HepG2 (cell line): Measurements from ENCODE around the gene SLC25A5. TPM values are rescaled to one million over a fixed set of nuclear protein-coding genes. Genes with fewer than 3 reads are reported as not detected.

Experiments used
- ATF2 ChIP-seq: sonication (generic); formaldehyde crosslinking; IDR thresholded peaks from 2 replicates; pipeline ENCODE4 v1.4.0; 2020; ENCODE audit warnings: missing genetic modification reagents
- DMAP1 ChIP-seq: IDR thresholded peaks from 2 replicates; pipeline ENCODE4 v1.6.1; 2016
- EP300 ChIP-seq, 3 experiments: sonication (generic) in 1 of 3; formaldehyde crosslinking in 1 of 3; IDR thresholded peaks; 2 replicates each; pipeline versions ENCODE4 v1.5.1 to v1.6.1; 2011 to 2020; ENCODE audit warnings: low read depth in 2 of 3, low read length in 2 of 3, borderline replicate concordance in 1 of 3, improper control_type of control experiment in 1 of 3, mild to moderate bottlenecking in 1 of 3, missing genetic modification reagents in 1 of 3, moderate library complexity in 1 of 3
- ETV6 ChIP-seq: sonication (generic); formaldehyde crosslinking; conservative IDR thresholded peaks from 2 replicates; pipeline ENCODE4 v1.4.0; 2020; ENCODE audit warnings: missing genetic modification reagents
- HOXA9 ChIP-seq: sonication (generic); formaldehyde crosslinking; IDR thresholded peaks from 2 replicates; pipeline ENCODE4 v1.8.1; 2022; ENCODE audit warnings: missing genetic modification reagents, mild to moderate bottlenecking, moderate library complexity, borderline replicate concordance
- KAT8 ChIP-seq: IDR thresholded peaks from 2 replicates; pipeline ENCODE4 v1.6.1; 2016; ENCODE audit warnings: missing genetic modification reagents, missing compliant biosample characterization
- MEF2D ChIP-seq: sonication (generic); formaldehyde crosslinking; IDR thresholded peaks from 2 replicates; pipeline ENCODE4 v1.5.1; 2020; ENCODE audit warnings: mild to moderate bottlenecking, missing genetic modification reagents
- SAP130 ChIP-seq: IDR thresholded peaks from 2 replicates; pipeline ENCODE4 v1.6.1; 2016; ENCODE audit warnings: low read depth
- TBX2 ChIP-seq: sonication (generic); formaldehyde crosslinking; IDR thresholded peaks from 2 replicates; pipeline ENCODE4 v1.5.0; 2020; ENCODE audit warnings: missing genetic modification reagents, mild to moderate bottlenecking, borderline replicate concordance
- TFDP2 ChIP-seq: sonication (generic); formaldehyde crosslinking; IDR thresholded peaks from 2 replicates; pipeline ENCODE4 v1.4.0; 2020; ENCODE audit warnings: missing genetic modification reagents
- ZBTB49 ChIP-seq: sonication (generic); formaldehyde crosslinking; IDR thresholded peaks from 2 replicates; pipeline ENCODE4 v1.4.0; 2020; ENCODE audit warnings: missing genetic modification reagents, borderline replicate concordance
- polyA plus RNA-seq, 8 experiments: library from polyadenylated mRNA; depleted of rRNA in 3 of 8; stranded (reverse) in 7 of 8; unstranded in 1 of 8; fragments of >200 nt; fragmentation: Illumina TruSeq in 4 of 8; extraction: Trizol in 4 of 8; gene quantifications; 2 replicates each; pipeline versions ENCODE4 v1.2.1 to v1.2.3, GENCODE V29; 2011 to 2016; ENCODE audit warnings: low read depth in 4 of 8, missing spikeins in 1 of 8, mixed read lengths in 1 of 8; ENCODE audit not compliant: insufficient read depth in 1 of 8
- total RNA-seq, 5 experiments: library from RNA; depleted of rRNA; stranded (reverse); fragments of >200 nt; fragmentation: Illumina TruSeq; extraction: Trizol; gene quantifications; 2 replicates each; pipeline ENCODE4 v1.2.3, GENCODE V29; 2016; ENCODE audit warnings: low read depth in 1 of 5
- TF ChIP-seq, protein P1 (sequence below): sonication (generic); formaldehyde crosslinking; conservative IDR thresholded peaks from 2 replicates; pipeline ENCODE4 v1.4.0; 2020; ENCODE audit warnings: mild to moderate bottlenecking, missing genetic modification reagents, moderate library complexity
- TF ChIP-seq, protein P2 (sequence below): sonication (generic); formaldehyde crosslinking; IDR thresholded peaks from 2 replicates; pipeline ENCODE4 v1.4.0; 2020; ENCODE audit warnings: mild to moderate bottlenecking, missing genetic modification reagents
- TF ChIP-seq, protein P3 (sequence below): IDR thresholded peaks from 2 replicates; pipeline ENCODE4 v1.6.1; 2012; ENCODE audit warnings: inconsistent platforms

The SLC25A5 gene
- total and polyA plus RNA-seq, 2 of the 13 experiments (the other 11 are each of a cell fraction or from before 2014, with no cell fraction given) = 300 to 402 TPM

- TF ChIP-seq, protein P1, sequence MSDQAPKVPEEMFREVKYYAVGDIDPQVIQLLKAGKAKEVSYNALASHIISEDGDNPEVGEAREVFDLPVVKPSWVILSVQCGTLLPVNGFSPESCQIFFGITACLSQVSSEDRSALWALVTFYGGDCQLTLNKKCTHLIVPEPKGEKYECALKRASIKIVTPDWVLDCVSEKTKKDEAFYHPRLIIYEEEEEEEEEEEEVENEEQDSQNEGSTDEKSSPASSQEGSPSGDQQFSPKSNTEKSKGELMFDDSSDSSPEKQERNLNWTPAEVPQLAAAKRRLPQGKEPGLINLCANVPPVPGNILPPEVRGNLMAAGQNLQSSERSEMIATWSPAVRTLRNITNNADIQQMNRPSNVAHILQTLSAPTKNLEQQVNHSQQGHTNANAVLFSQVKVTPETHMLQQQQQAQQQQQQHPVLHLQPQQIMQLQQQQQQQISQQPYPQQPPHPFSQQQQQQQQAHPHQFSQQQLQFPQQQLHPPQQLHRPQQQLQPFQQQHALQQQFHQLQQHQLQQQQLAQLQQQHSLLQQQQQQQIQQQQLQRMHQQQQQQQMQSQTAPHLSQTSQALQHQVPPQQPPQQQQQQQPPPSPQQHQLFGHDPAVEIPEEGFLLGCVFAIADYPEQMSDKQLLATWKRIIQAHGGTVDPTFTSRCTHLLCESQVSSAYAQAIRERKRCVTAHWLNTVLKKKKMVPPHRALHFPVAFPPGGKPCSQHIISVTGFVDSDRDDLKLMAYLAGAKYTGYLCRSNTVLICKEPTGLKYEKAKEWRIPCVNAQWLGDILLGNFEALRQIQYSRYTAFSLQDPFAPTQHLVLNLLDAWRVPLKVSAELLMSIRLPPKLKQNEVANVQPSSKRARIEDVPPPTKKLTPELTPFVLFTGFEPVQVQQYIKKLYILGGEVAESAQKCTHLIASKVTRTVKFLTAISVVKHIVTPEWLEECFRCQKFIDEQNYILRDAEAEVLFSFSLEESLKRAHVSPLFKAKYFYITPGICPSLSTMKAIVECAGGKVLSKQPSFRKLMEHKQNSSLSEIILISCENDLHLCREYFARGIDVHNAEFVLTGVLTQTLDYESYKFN (CRISPR knock-in tag) = peak; percentile 54; the same call in 1 of the 2 replicates
- TF ChIP-seq, protein P2, sequence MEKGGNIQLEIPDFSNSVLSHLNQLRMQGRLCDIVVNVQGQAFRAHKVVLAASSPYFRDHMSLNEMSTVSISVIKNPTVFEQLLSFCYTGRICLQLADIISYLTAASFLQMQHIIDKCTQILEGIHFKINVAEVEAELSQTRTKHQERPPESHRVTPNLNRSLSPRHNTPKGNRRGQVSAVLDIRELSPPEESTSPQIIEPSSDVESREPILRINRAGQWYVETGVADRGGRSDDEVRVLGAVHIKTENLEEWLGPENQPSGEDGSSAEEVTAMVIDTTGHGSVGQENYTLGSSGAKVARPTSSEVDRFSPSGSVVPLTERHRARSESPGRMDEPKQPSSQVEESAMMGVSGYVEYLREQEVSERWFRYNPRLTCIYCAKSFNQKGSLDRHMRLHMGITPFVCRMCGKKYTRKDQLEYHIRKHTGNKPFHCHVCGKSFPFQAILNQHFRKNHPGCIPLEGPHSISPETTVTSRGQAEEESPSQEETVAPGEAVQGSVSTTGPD (CRISPR knock-in tag) = no peak
- TF ChIP-seq DMAP1 (CRISPR knock-in tag) (peak; percentile 26; the same call in 1 of the 2 replicates), EP300 (IDR thresholded peaks at IDR 0.05; ENCODE audit: low read depth in 2 of 2, low read length in 2 of 2) (0 out of 4 replicates have a peak, but pooled peaks of 1 of the 2 experiments have one; percentile 8), EP300 (CRISPR knock-in tag; IDR thresholded peaks at IDR 0.05; ENCODE audit: borderline replicate concordance) (no peak), HOXA9 (CRISPR knock-in tag) (0 out of 2 replicates have a peak, but pooled peaks have one; percentile 24), TFDP2 (no peak), ZBTB49 (CRISPR knock-in tag) (no peak), TBX2 (CRISPR knock-in tag) (peak; percentile 68), SAP130 (CRISPR knock-in tag) (0 out of 2 replicates have a peak, but pooled peaks have one; percentile 21), ETV6 (CRISPR knock-in tag) (no peak), MEF2D (CRISPR knock-in tag) (0 out of 2 replicates have a peak, but pooled peaks have one; percentile 23), ATF2 (CRISPR knock-in tag) (peak; percentile 26; the same call in 1 of the 2 replicates), KAT8 (peak; percentile 30)
- TF ChIP-seq, protein P3, sequence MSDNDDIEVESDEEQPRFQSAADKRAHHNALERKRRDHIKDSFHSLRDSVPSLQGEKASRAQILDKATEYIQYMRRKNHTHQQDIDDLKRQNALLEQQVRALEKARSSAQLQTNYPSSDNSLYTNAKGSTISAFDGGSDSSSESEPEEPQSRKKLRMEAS = 0 out of 2 replicates have a peak, but pooled peaks have one; percentile 19
Measured at GRCh38 chrX:119502727-119503483, 34.7 kb downstream of the SLC25A5 start (continued).
